Occipital lobe (tissue), 2 donors: ENCODE measurements around the gene PRKCE. TPM values are rescaled to one million over a fixed set of nuclear protein-coding genes. Genes with fewer than 3 reads are reported as not detected.

Experiments used
- DNase-seq: peaks from one replicate; lab custom pipeline; 2025; lab: John Stamatoyannopoulos, UW
- total RNA-seq: library from RNA; depleted of rRNA; stranded (reverse); fragments of >200 nt; gene quantifications from one replicate; pipeline ENCODE4 v1.2.3, GENCODE V29; 2014

Gene PRKCE
- total RNA-seq, 1 donor from 2014 or later, result 62.2 TPM

DNA sequence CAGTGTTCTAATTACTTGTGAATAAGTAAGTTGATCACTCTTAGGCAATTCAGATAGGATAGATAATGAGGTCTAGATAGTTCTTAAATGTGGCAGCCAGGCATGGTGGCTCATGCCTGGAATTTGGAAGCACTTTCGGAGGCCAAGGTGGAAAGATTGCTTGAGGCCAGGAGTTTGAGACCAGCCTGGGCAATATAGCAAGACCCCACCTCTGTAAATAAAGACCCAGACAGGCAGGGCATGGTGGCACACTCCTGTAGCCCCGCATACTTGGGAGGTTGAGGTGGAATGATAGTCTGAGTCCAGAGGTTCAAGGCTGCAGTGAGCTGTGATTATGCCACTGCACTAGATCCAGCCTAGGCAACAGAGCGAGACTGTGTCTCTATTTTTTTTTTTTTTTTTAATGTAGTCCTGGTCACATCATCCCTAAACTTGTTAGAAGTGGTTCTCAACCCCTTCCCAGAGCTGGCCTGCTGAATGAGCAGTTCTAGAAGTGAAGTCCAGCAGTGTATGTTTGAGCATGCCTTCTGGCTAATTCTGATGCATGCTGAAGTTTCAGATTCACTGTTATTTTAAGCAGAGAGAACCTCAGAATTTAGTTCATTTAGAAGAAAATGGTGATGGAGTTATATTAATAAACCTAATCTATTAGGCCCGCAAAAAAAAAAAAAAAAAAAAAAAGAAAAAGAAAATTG, 306.2 kb downstream of the PRKCE start:
- no peak for DNase-seq

DNA sequence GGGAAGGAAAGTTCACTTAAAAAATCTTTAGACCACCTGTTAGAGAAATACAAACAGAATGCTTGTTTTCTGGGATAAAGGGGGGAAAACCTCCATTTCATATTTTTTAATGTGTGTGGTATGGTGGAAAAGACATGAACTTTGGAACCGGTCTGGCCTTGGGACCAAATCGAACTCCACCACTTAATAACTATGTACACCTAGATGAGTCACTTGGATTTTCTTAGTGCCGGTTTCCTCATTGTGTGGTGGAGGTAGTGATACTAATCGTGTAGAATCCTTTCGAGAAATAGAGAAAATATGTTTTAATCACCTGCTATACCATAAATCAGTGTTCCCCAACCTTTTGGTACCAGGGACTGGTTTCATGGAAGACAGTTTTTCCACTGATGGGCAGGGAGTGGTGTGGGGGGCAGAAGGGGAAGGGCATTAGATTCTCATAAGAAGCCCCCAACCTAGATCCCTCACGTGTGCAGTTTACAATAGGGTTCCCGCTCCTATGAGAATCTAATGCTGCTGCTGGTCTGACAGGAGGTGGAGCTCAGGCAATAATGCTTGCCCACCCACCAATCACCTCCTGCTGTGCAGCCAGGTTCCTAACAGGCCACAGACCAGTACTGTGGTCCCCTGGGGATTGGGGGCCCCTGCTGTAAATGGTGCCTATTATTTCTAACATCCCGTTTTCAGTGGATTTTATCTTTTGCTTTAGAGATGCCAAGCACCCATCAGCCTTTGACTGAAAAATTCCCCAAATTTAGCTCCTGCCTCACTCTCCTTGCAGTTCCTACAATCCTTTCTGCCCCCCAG, 308.8 kb downstream of the PRKCE start:
- no peak for DNase-seq

DNA sequence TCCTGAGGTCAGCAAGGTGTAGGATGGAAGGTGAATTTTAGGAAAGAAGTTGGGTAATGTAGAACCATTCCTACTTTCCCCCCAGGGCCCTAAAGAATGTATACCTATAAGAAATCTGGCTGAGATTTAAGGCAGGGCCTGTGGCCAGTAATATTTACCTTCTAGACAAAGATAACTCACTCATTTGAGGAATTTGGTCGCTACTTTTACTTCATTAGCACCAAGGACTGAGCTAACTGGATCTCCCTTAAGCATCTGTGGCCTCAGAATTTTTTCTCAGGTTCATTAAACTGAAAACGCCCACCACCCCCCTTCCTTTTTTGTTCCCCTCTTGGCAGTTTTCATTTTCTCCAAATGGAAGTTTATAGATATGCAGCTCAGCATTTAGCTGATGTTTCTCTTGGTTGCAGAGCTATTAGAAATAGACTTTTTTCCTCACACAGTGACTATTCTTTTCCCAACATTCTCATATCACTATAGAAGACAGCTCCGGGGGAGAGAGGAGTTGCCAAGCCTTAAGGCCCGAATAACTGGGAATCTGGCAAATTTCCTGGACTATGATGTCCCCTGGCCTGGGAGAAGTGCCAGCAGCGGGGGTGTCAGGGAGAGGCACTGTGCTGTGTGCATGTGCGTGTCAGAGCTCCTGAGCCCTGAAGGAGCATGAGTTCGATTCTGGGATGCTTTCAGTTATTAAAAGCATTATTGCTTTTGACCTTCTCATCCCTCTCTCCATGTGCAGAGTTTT, 310.9 kb downstream of the PRKCE start:
- peak; percentile 14 for DNase-seq

- no peak for DNase-seq
Observed at GRCh38 chr2:45963816-45964215, 312.3 kb downstream of the PRKCE start.

- peak; percentile 64 for DNase-seq
Observed at GRCh38 chr2:45964223-45964841, 312.9 kb downstream of the PRKCE start.

GRCh38 chr2:45964906-45965305, 313.4 kb downstream of the PRKCE start:
- DNase-seq, result no peak

DNA sequence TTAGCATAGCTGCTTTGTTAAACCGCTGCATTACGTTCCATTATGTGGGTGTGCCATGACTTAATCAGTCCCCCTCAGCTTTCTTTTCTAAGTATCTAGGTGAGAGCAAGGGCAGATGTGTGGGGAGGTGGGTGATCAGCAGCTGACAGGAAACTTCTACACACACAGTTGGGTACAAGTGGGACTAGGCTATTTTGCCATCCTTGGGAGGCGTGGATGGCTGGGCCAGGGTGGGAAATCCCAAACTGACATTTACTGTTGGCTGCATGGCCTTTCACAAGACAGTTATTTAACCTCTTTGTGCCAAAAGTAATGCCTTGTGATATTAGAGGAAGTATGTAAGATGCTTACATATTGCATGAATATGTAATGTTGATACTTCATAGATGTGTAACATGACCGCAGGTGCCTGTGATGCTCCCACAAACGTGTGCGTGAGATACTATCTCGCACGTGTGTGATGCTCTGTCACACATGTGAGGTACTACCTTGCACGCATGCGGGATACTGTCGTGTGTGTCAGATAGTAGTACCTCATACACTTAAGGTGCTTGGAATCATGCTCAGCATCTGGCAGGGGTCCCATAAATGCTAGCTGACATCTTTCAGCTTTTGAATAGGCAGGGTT, 314.5 kb downstream of the PRKCE start:
- DNase-seq, result no peak

- DNase-seq, result no peak
Observed at GRCh38 chr2:45968946-45969584, 317.6 kb downstream of the PRKCE start.

DNA sequence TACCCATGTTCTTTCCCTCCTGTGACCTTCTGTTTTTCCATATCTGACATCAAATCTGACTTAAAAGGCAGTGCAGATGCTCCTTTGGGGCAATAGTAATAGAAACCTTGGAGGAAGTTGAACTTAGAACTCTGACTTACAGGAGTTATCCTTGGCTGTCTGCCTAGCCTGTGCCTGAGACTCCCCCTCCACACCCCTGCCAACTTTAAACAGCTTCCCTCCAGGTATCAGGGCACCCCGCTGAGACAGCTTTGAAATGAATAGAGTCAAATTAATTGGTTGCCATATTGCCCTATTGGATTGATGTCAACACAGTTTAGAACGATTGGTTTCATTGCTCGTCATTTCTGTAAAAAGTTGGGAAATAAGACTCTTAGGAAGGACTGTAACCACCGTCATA, 322.0 kb downstream of the PRKCE start:
- no peak for DNase-seq

DNA sequence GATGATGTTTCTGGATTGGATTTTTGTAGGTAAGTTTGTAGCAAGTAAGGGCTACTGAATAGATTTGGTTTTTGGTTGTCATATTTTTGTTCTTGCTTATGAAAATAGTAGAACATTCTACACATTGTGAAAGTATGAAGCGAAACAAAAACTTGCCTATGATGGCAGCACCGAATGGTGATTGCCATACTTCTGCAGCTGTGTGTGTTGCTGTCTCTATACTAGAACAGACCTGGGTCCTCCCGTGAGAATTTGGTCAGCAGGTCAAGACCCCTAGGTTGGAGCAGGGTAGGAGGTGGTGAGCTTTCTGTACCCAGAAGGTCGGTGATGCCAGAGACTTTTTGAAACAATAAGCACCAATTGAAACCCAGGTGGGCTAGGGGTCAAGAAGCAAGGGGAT, 322.6 kb downstream of the PRKCE start:
- no peak for DNase-seq

DNA sequence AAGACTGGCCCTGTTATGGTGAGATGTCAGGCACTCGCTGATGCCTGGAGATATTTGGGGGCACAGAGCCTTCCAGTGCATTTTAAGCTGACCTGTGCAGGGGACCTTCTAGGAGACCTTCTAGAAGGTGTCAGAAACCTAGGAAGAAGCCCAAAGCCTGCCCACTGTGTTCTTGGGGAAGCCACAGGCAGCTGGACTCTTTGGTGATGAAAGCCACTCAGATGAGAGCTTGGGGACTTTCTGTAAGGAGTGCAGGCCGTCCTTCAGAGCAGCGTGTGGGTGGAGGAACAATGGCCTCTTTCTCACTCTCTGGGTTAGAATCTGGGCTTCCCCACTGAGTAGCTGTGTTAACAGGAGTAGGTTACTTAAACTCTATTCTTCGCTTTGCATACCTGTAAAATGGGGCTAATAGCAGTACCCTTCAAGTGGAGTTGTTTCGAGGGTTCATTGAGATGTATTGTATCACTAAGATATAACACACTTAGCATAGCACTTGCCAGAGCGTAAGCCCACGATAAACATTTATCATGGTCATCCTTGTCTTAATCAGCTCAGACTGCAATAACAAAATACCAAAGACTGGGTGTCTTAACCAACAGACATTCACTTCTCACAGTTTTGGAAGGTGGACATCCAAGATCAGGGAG, 323.4 kb downstream of the PRKCE start:
- no peak for DNase-seq

- no peak for DNase-seq
Observed at GRCh38 chr2:45975752-45976517, 324.5 kb downstream of the PRKCE start.

DNA sequence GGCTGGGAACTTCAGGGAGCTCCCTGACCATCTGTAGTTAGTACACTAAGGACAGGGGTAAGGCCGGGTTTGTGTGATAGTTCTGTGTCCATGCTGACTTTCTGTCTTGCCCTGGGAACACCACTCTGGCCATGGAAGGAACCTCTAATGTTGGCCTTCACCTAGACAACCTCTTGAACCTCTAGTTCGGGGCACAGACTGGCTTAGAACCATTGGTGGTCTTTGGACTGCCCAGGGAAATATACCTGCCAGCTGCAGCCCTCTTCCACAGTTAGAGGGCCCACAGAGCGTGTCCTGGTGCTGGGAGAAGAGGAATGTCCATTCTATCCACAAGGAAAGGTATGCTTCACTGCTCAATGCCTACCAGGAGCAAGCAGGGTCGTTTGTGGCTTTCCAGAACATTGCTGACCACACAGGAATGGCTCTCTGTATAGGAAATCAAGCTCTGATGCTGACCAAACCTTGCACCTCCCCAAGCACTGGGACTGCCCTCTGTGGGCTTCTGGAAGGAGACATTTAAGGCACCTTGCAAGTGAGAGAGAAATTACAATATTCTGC, 326.9 kb downstream of the PRKCE start:
- DNase-seq, result no peak

DNA sequence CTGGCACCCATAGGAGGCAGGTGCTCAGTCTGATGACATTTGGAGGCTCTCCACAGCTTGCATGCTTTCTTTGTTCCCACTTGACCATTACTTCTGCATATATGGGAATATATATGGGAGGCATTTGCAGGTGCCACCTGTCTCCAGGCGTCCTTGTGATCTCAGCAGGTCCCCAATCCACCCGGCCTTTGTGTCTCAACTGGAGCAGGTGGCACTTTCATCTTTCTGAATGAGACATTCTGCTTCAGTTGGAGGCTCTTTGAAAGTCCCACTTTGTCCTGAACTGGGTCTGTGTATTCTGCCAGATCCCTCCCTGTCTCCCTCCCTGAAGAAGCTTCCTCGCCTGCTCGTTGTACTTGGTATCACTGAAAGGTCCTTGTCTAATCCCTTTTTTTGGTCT, 327.6 kb downstream of the PRKCE start:
- no peak for DNase-seq

GRCh38 chr2:45980161-45980865, 328.8 kb downstream of the PRKCE start:
- no peak for DNase-seq

DNA sequence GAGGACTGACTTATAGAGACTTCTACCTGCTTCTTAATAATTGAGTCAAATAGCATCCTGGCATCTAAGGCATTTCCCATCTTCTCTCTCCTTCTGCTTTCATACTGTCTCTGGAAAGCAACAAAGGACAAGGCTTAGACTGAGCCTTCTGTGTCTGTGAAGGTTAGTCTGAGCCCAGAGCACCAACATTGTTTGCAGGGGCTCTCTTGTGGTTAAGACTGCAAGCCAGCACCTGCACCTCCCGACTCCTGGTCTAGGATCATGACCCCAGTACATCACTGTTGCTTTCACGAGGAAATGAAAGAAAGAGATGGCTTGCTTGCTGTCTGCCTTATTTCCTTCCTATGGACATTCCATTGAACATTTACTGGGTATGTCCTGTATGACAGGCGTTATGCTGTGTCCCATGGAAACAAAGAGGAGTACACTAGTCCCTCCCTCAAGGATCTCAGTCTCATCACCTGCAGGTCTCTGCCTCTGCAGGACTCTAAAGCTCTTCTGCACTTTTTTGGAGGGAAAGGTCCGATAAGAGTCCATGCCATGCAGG, 330.0 kb downstream of the PRKCE start:
- DNase-seq, result no peak

GRCh38 chr2:45982096-45982495, 330.6 kb downstream of the PRKCE start:
- DNase-seq, result no peak

- DNase-seq, result no peak
Observed at GRCh38 chr2:45983213-45983612, 331.7 kb downstream of the PRKCE start.
